ENCODE data around the gene SYT7. TPM values are rescaled to one million over a fixed set of nuclear protein-coding genes. Genes with fewer than 3 reads are reported as not detected.

Gene SYT7
- total RNA-seq, 1 experiment from 2014 or later = 25.2 TPM

DNA sequence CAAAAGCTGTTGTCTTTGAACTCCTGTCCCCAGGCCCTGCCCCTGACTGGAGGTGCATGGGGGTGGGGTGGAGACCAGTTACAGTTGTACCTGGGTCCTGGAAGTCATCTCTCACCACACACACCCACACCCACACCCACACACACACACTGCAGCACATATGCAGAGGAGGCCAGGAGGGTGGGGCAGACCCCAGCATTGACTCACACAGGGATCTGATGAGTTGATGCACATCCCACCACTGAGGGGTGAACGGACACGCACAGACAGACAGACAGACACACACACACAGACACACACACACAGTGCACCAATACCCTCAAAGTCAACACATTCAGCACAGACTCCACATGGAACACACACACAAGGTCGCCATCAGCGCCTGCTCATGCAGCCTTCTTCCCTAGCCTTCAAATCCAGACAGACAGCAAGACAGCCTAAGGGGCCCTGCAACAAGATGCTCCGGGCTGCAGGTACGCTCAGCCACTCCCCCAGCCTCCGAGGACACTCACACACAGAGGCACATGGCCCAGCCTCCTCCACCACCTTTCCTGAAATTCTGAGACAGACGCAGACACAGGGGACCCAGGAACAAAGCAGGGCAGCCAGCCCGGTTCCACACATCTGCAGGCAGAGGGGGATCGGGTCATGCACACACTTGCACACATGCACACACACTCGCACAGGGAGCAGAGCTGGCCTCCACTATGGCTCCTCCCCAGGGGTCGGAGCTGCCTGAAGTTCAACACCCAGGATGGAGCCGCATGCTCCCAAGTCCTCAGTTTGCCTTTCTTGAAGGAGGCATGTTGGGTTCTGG lies 26.5 kb downstream of the SYT7 start:
- Mint-ChIP-seq H3K36me3 (ENCODE audit: insufficient read depth, unreplicated experiment) (no peaks in the 10 kb centered on the region), H3K9me3 (ENCODE audit: unreplicated experiment) (no peaks in the 10 kb centered on the region), H3K4me3 (ENCODE audit: unreplicated experiment) (no peak overlapping the region), H3K4me1 (ENCODE audit: insufficient read depth, unreplicated experiment) (peaks cover 9% of the 10 kb centered on the region), H3K27ac (ENCODE audit: low read depth, unreplicated experiment) (no peak overlapping the region), H3K27me3 (ENCODE audit: insufficient read depth, unreplicated experiment) (no peaks in the 10 kb centered on the region)
- POLR2A ChIA-PET = no interaction called here
- CTCF ChIA-PET = interaction anchor here (0.6 to 1.2 kb wide), 3 partner anchors 9 to 527 kb away, joined by 3 to 4 read pairs (median 3); no protein-coding TSS in a partner anchor
- DNase-seq (ENCODE audit: unreplicated experiment) = no peak
- TF ChIP-seq, protein P1, sequence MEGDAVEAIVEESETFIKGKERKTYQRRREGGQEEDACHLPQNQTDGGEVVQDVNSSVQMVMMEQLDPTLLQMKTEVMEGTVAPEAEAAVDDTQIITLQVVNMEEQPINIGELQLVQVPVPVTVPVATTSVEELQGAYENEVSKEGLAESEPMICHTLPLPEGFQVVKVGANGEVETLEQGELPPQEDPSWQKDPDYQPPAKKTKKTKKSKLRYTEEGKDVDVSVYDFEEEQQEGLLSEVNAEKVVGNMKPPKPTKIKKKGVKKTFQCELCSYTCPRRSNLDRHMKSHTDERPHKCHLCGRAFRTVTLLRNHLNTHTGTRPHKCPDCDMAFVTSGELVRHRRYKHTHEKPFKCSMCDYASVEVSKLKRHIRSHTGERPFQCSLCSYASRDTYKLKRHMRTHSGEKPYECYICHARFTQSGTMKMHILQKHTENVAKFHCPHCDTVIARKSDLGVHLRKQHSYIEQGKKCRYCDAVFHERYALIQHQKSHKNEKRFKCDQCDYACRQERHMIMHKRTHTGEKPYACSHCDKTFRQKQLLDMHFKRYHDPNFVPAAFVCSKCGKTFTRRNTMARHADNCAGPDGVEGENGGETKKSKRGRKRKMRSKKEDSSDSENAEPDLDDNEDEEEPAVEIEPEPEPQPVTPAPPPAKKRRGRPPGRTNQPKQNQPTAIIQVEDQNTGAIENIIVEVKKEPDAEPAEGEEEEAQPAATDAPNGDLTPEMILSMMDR (IDR thresholded peaks at IDR 0.05; ENCODE audit: unreplicated experiment) = no peak
- BruUV-seq (replicated peaks) = no TSS peak
- intact Hi-C loops (cut with micrococcal nuclease) = no loop called here

DNA sequence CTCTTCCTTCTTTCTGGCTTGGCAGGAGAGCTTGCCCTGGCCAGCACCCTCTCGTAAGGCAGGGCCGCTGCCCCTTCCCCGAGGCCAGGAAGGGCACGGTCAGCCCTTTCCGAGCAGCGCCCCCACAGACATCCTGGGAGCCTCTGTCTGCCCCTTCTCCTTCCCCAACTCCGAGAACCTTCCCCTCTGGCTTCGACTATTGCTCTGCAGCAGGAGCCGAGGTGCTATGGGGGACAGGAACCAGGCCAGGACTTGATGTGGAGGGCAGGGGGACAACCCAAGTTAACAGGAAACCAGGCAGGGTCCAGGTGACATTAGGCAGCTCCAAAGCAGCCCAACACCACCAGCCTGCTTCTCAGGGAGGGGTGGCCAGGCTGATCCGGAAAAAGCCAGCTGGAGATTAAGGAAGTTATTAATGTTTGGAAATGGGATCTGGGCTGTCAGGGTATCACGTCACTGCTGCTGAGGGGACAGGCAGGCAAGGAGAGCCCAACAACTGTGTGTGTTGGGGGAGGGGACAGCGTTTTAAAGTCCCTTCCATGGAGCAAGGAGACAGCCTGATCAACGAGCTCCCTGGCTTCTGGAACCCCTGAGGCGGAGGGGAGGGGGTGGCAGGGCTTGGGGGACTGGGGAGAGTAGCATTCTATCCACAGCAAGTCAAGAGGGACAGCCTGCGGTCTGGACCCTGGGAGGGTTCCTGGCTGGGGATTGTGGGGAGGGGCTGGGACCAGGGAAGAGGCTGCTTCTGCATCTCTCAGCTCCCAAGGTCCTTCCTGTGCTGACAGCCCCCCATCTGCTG lies 27.3 kb downstream of the SYT7 start:
- ChIA-PET CTCF (interaction anchor here (0.6 to 1.2 kb wide), 3 partner anchors 8 to 85 kb away, joined by 3 to 4 read pairs (median 3); no protein-coding TSS in a partner anchor), POLR2A (no interaction called here)
- intact Hi-C loops (cut with micrococcal nuclease) = no loop called here
- H3K36me3 Mint-ChIP-seq (ENCODE audit: insufficient read depth, unreplicated experiment) = no peaks in the 10 kb centered on the region
- H3K9me3 Mint-ChIP-seq (ENCODE audit: unreplicated experiment) = no peaks in the 10 kb centered on the region
- no peak overlapping the region for H3K27ac Mint-ChIP-seq (ENCODE audit: low read depth, unreplicated experiment)
- no TSS peak for BruUV-seq (replicated peaks)
- peaks cover 9% of the 10 kb centered on the region for H3K4me1 Mint-ChIP-seq (ENCODE audit: insufficient read depth, unreplicated experiment)
- H3K27me3 Mint-ChIP-seq (ENCODE audit: insufficient read depth, unreplicated experiment) = no peaks in the 10 kb centered on the region
- no peak overlapping the region for H3K4me3 Mint-ChIP-seq (ENCODE audit: unreplicated experiment)
- TF ChIP-seq, protein P1 (IDR thresholded peaks at IDR 0.05; ENCODE audit: unreplicated experiment) = no peak
- no peak for DNase-seq (ENCODE audit: unreplicated experiment)

DNA sequence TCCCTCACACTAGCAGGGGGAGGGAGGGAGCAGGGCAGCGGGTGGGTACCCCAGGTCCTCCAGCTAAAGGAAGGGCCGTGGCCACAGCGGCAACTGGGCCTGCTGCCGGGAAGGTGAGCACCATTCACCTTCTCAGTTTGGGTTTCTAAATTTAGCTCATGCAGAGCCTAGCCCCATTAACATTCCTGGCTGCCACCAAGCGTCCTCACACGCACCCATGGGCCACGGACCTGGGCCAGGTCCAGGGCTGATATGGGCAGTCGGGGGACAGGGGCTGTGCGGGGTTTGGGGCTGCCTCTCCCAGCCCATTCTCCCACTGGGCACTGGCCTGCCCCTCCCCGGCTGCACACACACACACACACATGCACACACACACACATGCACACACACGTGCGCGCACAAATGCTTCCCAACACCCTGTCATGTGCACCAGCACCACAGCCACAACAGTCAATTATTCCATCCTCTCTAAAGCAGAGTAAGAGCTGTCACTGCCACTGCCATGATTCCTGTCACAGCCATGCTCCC lies 28.7 kb downstream of the SYT7 start:
- TF ChIP-seq, protein P1 (IDR thresholded peaks at IDR 0.05; ENCODE audit: unreplicated experiment) = no peak
- no peak for DNase-seq (ENCODE audit: unreplicated experiment)
- no peaks in the 10 kb centered on the region for H3K36me3 Mint-ChIP-seq (ENCODE audit: insufficient read depth, unreplicated experiment)
- intact Hi-C loops (cut with micrococcal nuclease) = no loop called here
- no peaks in the 10 kb centered on the region for H3K9me3 Mint-ChIP-seq (ENCODE audit: unreplicated experiment)
- no peak overlapping the region for H3K27ac Mint-ChIP-seq (ENCODE audit: low read depth, unreplicated experiment)
- H3K4me3 Mint-ChIP-seq (ENCODE audit: unreplicated experiment) = no peak overlapping the region
- no TSS peak for BruUV-seq (replicated peaks)
- H3K27me3 Mint-ChIP-seq (ENCODE audit: insufficient read depth, unreplicated experiment) = no peaks in the 10 kb centered on the region
- H3K4me1 Mint-ChIP-seq (ENCODE audit: insufficient read depth, unreplicated experiment) = peaks cover 9% of the 10 kb centered on the region
- ChIA-PET CTCF (no interaction called here), POLR2A (no interaction called here)

DNA sequence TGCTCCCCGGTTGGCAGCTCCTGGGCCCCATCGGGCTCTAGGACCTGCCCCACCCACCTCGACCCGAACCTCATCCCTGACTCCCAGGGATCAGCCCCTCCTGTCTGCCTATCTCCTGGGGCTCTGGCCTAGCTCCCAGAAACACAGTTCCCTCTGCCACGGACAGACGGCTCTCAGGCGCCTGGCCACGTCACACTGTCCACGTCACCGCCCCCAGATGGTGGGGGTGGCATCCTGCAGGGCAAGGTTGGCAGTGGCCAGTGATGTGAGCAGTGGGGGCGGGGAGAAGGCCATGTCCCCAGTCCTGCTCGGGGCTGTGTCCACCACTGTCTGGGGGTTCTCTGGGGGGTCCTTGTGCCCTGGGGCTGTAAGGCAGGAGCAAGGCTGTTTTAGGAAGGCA lies 29.2 kb downstream of the SYT7 start:
- Mint-ChIP-seq H3K27me3 (ENCODE audit: insufficient read depth, unreplicated experiment) (no peaks in the 10 kb centered on the region), H3K4me3 (ENCODE audit: unreplicated experiment) (no peak overlapping the region), H3K9me3 (ENCODE audit: unreplicated experiment) (no peaks in the 10 kb centered on the region), H3K36me3 (ENCODE audit: insufficient read depth, unreplicated experiment) (no peaks in the 10 kb centered on the region), H3K4me1 (ENCODE audit: insufficient read depth, unreplicated experiment) (peaks cover 9% of the 10 kb centered on the region), H3K27ac (ENCODE audit: low read depth, unreplicated experiment) (peak overlapping the region; percentile 22)
- ChIA-PET POLR2A (no interaction called here), CTCF (no interaction called here)
- TF ChIP-seq, protein P1 (IDR thresholded peaks at IDR 0.05; ENCODE audit: unreplicated experiment) = no peak
- DNase-seq (ENCODE audit: unreplicated experiment) = peak; percentile 54
- intact Hi-C loops (cut with micrococcal nuclease) = no loop called here
- BruUV-seq (replicated peaks) = no TSS peak

Data from MCF 10A (cell line).